SK-N-SH (cell line): ENCODE measurements around the gene SH3BP1. TPM values are rescaled to one million over a fixed set of nuclear protein-coding genes. Genes with fewer than 3 reads are reported as not detected.

Experiments
- CTCF ChIA-PET: fragments of 300-600, 350-600 bp; formaldehyde crosslinking; extraction: SDS; loops from one replicate; lab custom pipeline; 2021; lab: Yijun Ruan, JAX
- POLR2A ChIA-PET: fragments of 350-600 bp; sonication (Branson Sonifier 250); formaldehyde crosslinking; extraction: SDS; loops from one replicate; lab custom pipeline; 2020; ENCODE audit warnings: antibody characterized with exemption, inconsistent platforms; lab: Yijun Ruan, JAX
- DNase-seq: peaks from one replicate; pipeline ENCODE4 v3.0.0; 2012
- H2AFZ ChIP-seq: fragments of 200-600 bp; sonication (generic); 2 replicates; pipeline ENCODE4 v1.8.1; 2016; ENCODE audit warnings: antibody characterized with exemption, mild to moderate bottlenecking, low read depth
- H3F3A ChIP-seq: fragments of 200-600 bp; sonication (generic); replicated peaks from 2 replicates; pipeline ENCODE3; 2016; ENCODE audit warnings: antibody characterized with exemption, mild to moderate bottlenecking; ENCODE audit not compliant: insufficient read depth
- H3K27ac ChIP-seq, 2 experiments: fragments of 200-500 bp in 1 of 2; fragments of 200-600 bp in 1 of 2; sonication (Bioruptor generic) in 1 of 2; sonication (generic), shearing (Covaris generic) in 1 of 2; 2 replicates each; pipeline versions ENCODE4 v1.5.1 to v1.6.1; 2014 to 2016; ENCODE audit warnings: low read depth in 2 of 2, inconsistent platforms in 1 of 2, low read length in 1 of 2, mild to moderate bottlenecking in 1 of 2, mixed read lengths in 1 of 2
- H3K27me3 ChIP-seq: fragments of 200-600 bp; sonication (generic), shearing (Covaris generic); 2 replicates; pipeline ENCODE4 v1.6.1; 2016; ENCODE audit warnings: mixed run types; ENCODE audit not compliant: insufficient read depth
- H3K36me3 ChIP-seq, 2 experiments: fragments of 200-500 bp in 1 of 2; fragments of 200-600 bp in 1 of 2; sonication (Bioruptor generic) in 1 of 2; sonication (generic) in 1 of 2; replicated peaks in 1 of 2; 2 replicates each; pipeline versions ENCODE3 to v1.5.1; 2014 to 2016; ENCODE audit warnings: low read length in 1 of 2, mild to moderate bottlenecking in 1 of 2; ENCODE audit not compliant: insufficient read depth in 2 of 2, control insufficient read depth in 1 of 2
- H3K4me1 ChIP-seq, 2 experiments: fragments of 200-500 bp in 1 of 2; fragments of 200-600 bp in 1 of 2; sonication (Bioruptor generic) in 1 of 2; sonication (generic), shearing (Covaris generic) in 1 of 2; 2 replicates each; pipeline versions ENCODE4 v1.5.1 to v1.6.1; 2014 to 2016; ENCODE audit warnings: low read depth in 1 of 2, low read length in 1 of 2, mixed run types in 1 of 2; ENCODE audit not compliant: insufficient read depth in 2 of 2, control insufficient read depth in 1 of 2
- H3K4me2 ChIP-seq: fragments of 200-600 bp; sonication (generic), shearing (Covaris generic); 2 replicates; pipeline ENCODE4 v1.6.1; 2017; ENCODE audit warnings: mixed run types
- H3K4me3 ChIP-seq, 2 experiments: fragments of 200-500 bp in 1 of 2; fragments of 200-600 bp in 1 of 2; sonication (Bioruptor generic) in 1 of 2; sonication (generic), shearing (Covaris generic) in 1 of 2; 2 replicates each; pipeline versions ENCODE4 v1.5.1 to v1.8.1; 2014 to 2016; ENCODE audit warnings: low read depth in 2 of 2, inconsistent platforms in 1 of 2, low read length in 1 of 2, mild to moderate bottlenecking in 1 of 2, mixed read lengths in 1 of 2, moderate library complexity in 1 of 2
- H3K79me2 ChIP-seq: fragments of 200-600 bp; sonication (generic); 2 replicates; pipeline ENCODE4 v1.8.1; 2017; ENCODE audit warnings: mild to moderate bottlenecking; ENCODE audit not compliant: insufficient read depth
- H3K9ac ChIP-seq: fragments of 200-600 bp; sonication (generic); 2 replicates; pipeline ENCODE4 v1.6.1; 2017; ENCODE audit warnings: mixed run types
- H3K9me2 ChIP-seq: fragments of 200-600 bp; sonication (generic); 2 replicates; pipeline ENCODE4 v1.6.1; 2017; ENCODE audit warnings: mixed run types
- H3K9me3 ChIP-seq: fragments of 200-600 bp; sonication (generic); 2 replicates; pipeline ENCODE4 v1.6.1; 2017; ENCODE audit warnings: mixed run types, mild to moderate bottlenecking, moderate library complexity
- H4K20me1 ChIP-seq: fragments of 200-600 bp; sonication (generic); 2 replicates; pipeline ENCODE4 v1.6.1; 2017; ENCODE audit warnings: mild to moderate bottlenecking, mixed run types; ENCODE audit not compliant: insufficient read depth
- CHD2 ChIP-seq: fragments of 150-350 bp; IDR thresholded peaks from 2 replicates; pipeline ENCODE4 v1.6.1; 2018; ENCODE audit warnings: low read length; ENCODE audit not compliant: partially characterized antibody
- FOXJ3 ChIP-seq: sonication (generic); formaldehyde crosslinking; IDR thresholded peaks from 2 replicates; pipeline ENCODE4 v1.5.1; 2020; ENCODE audit warnings: mild to moderate bottlenecking, missing genetic modification reagents
- TAF1 ChIP-seq: IDR thresholded peaks from 2 replicates; pipeline ENCODE4 v1.6.1; 2012; ENCODE audit warnings: low read depth, mild to moderate bottlenecking, low read length, moderate library complexity, borderline replicate concordance
- WGBS: methylation state at CpG from one replicate; pipeline ENCODE4 v1.1.6; 2017; ENCODE audit warnings: low lambda C conversion rate; 5-methylcytosine and 5-hydroxymethylcytosine counted together
- polyA plus RNA-seq, 3 experiments: library from polyadenylated mRNA; depleted of rRNA; stranded (reverse); fragments of >200 nt; gene quantifications; 2 replicates each; pipeline ENCODE4 v1.2.3, GENCODE V29; 2012
- TF ChIP-seq, protein P1 (sequence below): IDR thresholded peaks from 2 replicates; pipeline ENCODE4 v1.6.1; 2012; ENCODE audit warnings: mild to moderate bottlenecking, low read depth, low read length, moderate library complexity
- TF ChIP-seq, protein P2 (sequence below): IDR thresholded peaks from 2 replicates; pipeline ENCODE4; 2012
- TF ChIP-seq, protein P3 (sequence below): fragments of 150-350 bp; IDR thresholded peaks from 2 replicates; pipeline ENCODE4 v1.6.1; 2017; ENCODE audit warnings: antibody characterized with exemption, low read length, low read depth, borderline replicate concordance

SH3BP1 gene
- polyA plus RNA-seq, 1 of the 3 experiments (the other 2 are of a cell fraction) = 8.9 TPM

DNA sequence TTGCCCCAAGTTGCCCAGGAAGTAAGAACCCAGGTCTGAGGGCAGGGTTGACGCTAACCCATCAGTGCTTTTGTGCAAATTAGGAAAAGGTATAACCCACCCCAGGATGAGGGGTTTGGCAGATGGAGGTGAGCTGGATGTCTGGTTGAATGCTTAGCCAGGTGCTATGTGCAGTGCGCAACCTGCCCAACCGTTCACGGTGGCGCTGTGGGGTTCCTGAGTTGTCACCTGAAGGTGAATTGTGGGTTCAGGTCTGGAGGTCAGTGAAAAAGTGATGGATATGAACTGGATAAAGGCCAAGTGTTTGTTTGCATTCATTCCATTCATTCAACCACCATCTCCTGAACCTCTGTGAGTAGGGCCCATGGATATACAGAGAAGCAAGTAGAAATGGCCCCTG, 45.2 kb upstream of the SH3BP1 start:
- POLR2A ChIA-PET = no interaction called here
- 94% methylated on average over 5 of the region's 5 CpGs for WGBS
- DNase-seq = no peak
- H3K79me2 ChIP-seq = no peaks in the 10 kb centered on the region
- H3K9ac ChIP-seq = no peak overlapping the region
- no peaks in the 10 kb centered on the region for H3K36me3 ChIP-seq
- no peaks in the 10 kb centered on the region for H4K20me1 ChIP-seq
- no peaks in the 10 kb centered on the region; the same call in 1 of the 2 replicates for H3K27me3 ChIP-seq
- H3F3A ChIP-seq = no peaks in the 10 kb centered on the region
- CTCF ChIA-PET = interaction anchor here (3.4 to 9.2 kb wide), 2 partner anchors 13 to 27 kb away, joined by 13 to 95 read pairs; partner anchors contain the start of gene GGA1
- no peak overlapping the region for H2AFZ ChIP-seq
- TF ChIP-seq FOXJ3 (CRISPR knock-in tag) (no peak), TAF1 (no peak), CHD2 (no peak)
- TF ChIP-seq, protein P1, sequence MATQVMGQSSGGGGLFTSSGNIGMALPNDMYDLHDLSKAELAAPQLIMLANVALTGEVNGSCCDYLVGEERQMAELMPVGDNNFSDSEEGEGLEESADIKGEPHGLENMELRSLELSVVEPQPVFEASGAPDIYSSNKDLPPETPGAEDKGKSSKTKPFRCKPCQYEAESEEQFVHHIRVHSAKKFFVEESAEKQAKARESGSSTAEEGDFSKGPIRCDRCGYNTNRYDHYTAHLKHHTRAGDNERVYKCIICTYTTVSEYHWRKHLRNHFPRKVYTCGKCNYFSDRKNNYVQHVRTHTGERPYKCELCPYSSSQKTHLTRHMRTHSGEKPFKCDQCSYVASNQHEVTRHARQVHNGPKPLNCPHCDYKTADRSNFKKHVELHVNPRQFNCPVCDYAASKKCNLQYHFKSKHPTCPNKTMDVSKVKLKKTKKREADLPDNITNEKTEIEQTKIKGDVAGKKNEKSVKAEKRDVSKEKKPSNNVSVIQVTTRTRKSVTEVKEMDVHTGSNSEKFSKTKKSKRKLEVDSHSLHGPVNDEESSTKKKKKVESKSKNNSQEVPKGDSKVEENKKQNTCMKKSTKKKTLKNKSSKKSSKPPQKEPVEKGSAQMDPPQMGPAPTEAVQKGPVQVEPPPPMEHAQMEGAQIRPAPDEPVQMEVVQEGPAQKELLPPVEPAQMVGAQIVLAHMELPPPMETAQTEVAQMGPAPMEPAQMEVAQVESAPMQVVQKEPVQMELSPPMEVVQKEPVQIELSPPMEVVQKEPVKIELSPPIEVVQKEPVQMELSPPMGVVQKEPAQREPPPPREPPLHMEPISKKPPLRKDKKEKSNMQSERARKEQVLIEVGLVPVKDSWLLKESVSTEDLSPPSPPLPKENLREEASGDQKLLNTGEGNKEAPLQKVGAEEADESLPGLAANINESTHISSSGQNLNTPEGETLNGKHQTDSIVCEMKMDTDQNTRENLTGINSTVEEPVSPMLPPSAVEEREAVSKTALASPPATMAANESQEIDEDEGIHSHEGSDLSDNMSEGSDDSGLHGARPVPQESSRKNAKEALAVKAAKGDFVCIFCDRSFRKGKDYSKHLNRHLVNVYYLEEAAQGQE = no peak
- TF ChIP-seq, protein P2, sequence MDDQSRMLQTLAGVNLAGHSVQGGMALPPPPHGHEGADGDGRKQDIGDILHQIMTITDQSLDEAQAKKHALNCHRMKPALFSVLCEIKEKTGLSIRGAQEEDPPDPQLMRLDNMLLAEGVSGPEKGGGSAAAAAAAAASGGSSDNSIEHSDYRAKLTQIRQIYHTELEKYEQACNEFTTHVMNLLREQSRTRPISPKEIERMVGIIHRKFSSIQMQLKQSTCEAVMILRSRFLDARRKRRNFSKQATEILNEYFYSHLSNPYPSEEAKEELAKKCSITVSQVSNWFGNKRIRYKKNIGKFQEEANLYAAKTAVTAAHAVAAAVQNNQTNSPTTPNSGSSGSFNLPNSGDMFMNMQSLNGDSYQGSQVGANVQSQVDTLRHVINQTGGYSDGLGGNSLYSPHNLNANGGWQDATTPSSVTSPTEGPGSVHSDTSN = no peak
- H3K9me3 ChIP-seq = no peaks in the 10 kb centered on the region
- no peak overlapping the region for H3K27ac ChIP-seq
- H3K4me1 ChIP-seq = no peaks in the 10 kb centered on the region
- no peak overlapping the region for H3K4me2 ChIP-seq
- no peak overlapping the region for H3K4me3 ChIP-seq
- no peaks in the 10 kb centered on the region for H3K9me2 ChIP-seq

DNA sequence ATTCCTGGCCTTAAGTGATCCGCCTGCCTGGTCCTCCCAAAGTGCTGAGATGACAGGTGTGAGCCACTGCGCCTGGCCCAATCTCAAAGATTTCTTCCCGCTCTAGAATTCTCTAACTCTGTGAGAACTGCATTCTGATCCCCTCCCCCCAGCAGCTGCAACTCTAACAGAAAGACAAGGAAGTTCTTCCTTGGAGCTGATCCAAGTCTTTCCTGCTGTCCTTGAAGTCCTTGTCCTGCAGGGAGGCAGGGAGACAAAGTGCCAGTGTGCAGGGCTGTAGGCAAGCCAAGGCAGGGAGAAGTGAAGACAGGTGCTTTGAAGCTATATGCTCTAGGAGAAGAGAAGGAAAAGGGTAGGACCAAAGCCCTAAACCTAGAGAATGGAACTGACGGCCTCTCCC, 40.3 kb upstream of the SH3BP1 start:
- CTCF ChIA-PET = interaction anchor here (0.9 to 9.2 kb wide), 5 partner anchors 8 to 61 kb away, joined by 3 to 95 read pairs (median 4); partner anchors contain the start of gene GGA1
- H4K20me1 ChIP-seq = no peaks in the 10 kb centered on the region

More for the DNA sequence above, 40.3 kb upstream of the SH3BP1 start:
- Histone ChIP-seq H3K9ac (no peak overlapping the region), H3K36me3 (no peaks in the 10 kb centered on the region), H3K4me1 (no peaks in the 10 kb centered on the region), H3K27me3 (no peaks in the 10 kb centered on the region; the same call in 1 of the 2 replicates), H3K9me3 (no peaks in the 10 kb centered on the region), H3K4me3 (no peak overlapping the region), H3K79me2 (no peaks in the 10 kb centered on the region), H3K9me2 (no peaks in the 10 kb centered on the region), H3F3A (no peaks in the 10 kb centered on the region), H2AFZ (no peak overlapping the region), H3K27ac (no peak overlapping the region), H3K4me2 (no peak overlapping the region)
- no peak for DNase-seq
- TF ChIP-seq, protein P3, sequence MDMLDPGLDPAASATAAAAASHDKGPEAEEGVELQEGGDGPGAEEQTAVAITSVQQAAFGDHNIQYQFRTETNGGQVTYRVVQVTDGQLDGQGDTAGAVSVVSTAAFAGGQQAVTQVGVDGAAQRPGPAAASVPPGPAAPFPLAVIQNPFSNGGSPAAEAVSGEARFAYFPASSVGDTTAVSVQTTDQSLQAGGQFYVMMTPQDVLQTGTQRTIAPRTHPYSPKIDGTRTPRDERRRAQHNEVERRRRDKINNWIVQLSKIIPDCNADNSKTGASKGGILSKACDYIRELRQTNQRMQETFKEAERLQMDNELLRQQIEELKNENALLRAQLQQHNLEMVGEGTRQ = no peak
- WGBS = 90% methylated on average over 4 of the region's 4 CpGs
- POLR2A ChIA-PET = interaction anchor here (1.0 kb wide), 1 partner anchor 9 kb away, joined by 3 read pairs; the partner anchor contains the start of gene GGA1
